Keratinocyte (primary cell): ENCODE data around the gene FTL. TPM values are rescaled to one million over a fixed set of nuclear protein-coding genes. Genes with fewer than 3 reads are reported as not detected.

Source experiments
- DNase-seq: peaks from one replicate; pipeline ENCODE4 v3.0.0-alpha.2; 2011; ENCODE audit warnings: low read depth, missing footprints, low spot score
- FAIRE-seq: peaks from 2 replicates; lab custom pipeline; 2011; peaks lifted over from hg19 to GRCh38; lab: Jason Lieb, UNC
- H2AFZ ChIP-seq: 2 replicates; pipeline ENCODE4 v1.6.0; 2012; ENCODE audit warnings: low read length, control low read depth, inconsistent platforms; ENCODE audit not compliant: control insufficient read depth
- H3K27ac ChIP-seq: 2 replicates; pipeline ENCODE4 v1.5.1; 2011; ENCODE audit warnings: low read length; ENCODE audit not compliant: control insufficient read depth, insufficient read depth
- H3K27me3 ChIP-seq: 3 replicates; pipeline ENCODE4 v1.6.0; 2011; ENCODE audit warnings: low read length; ENCODE audit not compliant: control insufficient read depth, insufficient read depth; ENCODE audit errors: extremely low read depth
- H3K36me3 ChIP-seq, 2 experiments: 2 replicates in 1 of 2; 3 replicates in 1 of 2; pipeline ENCODE4 v1.5.1; 2011; ENCODE audit warnings: low read length in 2 of 2, mild to moderate bottlenecking in 1 of 2; ENCODE audit not compliant: control insufficient read depth in 2 of 2, insufficient read depth in 2 of 2; ENCODE audit errors: extremely low read depth in 1 of 2
- H3K4me1 ChIP-seq: 3 replicates; pipeline ENCODE4 v1.5.1; 2011; ENCODE audit warnings: low read length; ENCODE audit not compliant: control insufficient read depth, insufficient read depth; ENCODE audit errors: extremely low read depth
- H3K4me2 ChIP-seq: 3 replicates; pipeline ENCODE4 v1.6.0; 2011; ENCODE audit warnings: low read depth, low read length; ENCODE audit not compliant: control insufficient read depth, insufficient read depth; ENCODE audit errors: extremely low read depth
- H3K4me3 ChIP-seq, 3 experiments: fragments of 200-600 bp in 1 of 3; sonication (generic) in 1 of 3; 2 replicates in 2 of 3; 3 replicates in 1 of 3; pipeline ENCODE4 v1.5.1; 2011 to 2016; ENCODE audit warnings: low read length in 3 of 3, mild to moderate bottlenecking in 3 of 3, control low read depth in 2 of 3, inconsistent platforms in 1 of 3, low read depth in 1 of 3, mixed read lengths in 1 of 3, mixed run types in 1 of 3, moderate library complexity in 1 of 3; ENCODE audit not compliant: control insufficient read depth in 2 of 3, insufficient read depth in 2 of 3; ENCODE audit errors: extremely low read depth in 1 of 3
- H3K79me2 ChIP-seq: 2 replicates; pipeline ENCODE4 v1.6.0; 2012; ENCODE audit warnings: low read length; ENCODE audit not compliant: control insufficient read depth, insufficient read depth
- H3K9ac ChIP-seq: 3 replicates; pipeline ENCODE4 v1.6.0; 2011; ENCODE audit warnings: low read length; ENCODE audit not compliant: control insufficient read depth, insufficient read depth; ENCODE audit errors: extremely low read depth
- H3K9me1 ChIP-seq: 3 replicates; pipeline ENCODE4 v1.6.0; 2011; ENCODE audit warnings: low read length; ENCODE audit not compliant: control insufficient read depth, insufficient read depth; ENCODE audit errors: extremely low read depth
- H3K9me3 ChIP-seq: 2 replicates; pipeline ENCODE4 v1.5.1; 2012; ENCODE audit warnings: low read depth, low read length; ENCODE audit not compliant: control insufficient read depth
- H4K20me1 ChIP-seq: 3 replicates; pipeline ENCODE4 v1.6.0; 2011; ENCODE audit warnings: low read length; ENCODE audit not compliant: control insufficient read depth, insufficient read depth; ENCODE audit errors: extremely low read depth
- EZH2 ChIP-seq: IDR thresholded peaks from one replicate; pipeline ENCODE4 v1.6.1; 2012; ENCODE audit warnings: inconsistent platforms, mild to moderate bottlenecking, low read length, moderate library complexity
- dilution Hi-C: fragments of 300-500 bp; cut with MboI; formaldehyde crosslinking; loops from one replicate; pipeline ENCODE4 v1.7.0; 2020; ENCODE audit warnings: low sequenced_read_pairs; ENCODE audit not compliant: extremely low pct_ligation_motif_present
- polyA plus RNA-seq, 5 experiments: library from polyadenylated mRNA; depleted of rRNA in 3 of 5; stranded (reverse) in 3 of 5; stranded (forward) in 1 of 5; unstranded in 1 of 5; fragments of >200 nt; gene quantifications; 1 replicate in 1 of 5; 2 replicates in 3 of 5; 3 replicates in 1 of 5; pipeline versions ENCODE4 v1.2.1 to v1.2.3, GENCODE V29; 2011 to 2012; ENCODE audit warnings: missing spikeins in 2 of 5, low read depth in 1 of 5, low replicate concordance in 1 of 5
- TF ChIP-seq, protein P1 (sequence below), 3 experiments: IDR thresholded peaks in 1 of 3; conservative IDR thresholded peaks in 1 of 3; optimal IDR thresholded peaks in 1 of 3; 2 replicates in 2 of 3; 3 replicates in 1 of 3; pipeline versions ENCODE3 to v1.5.1; 2011; ENCODE audit warnings: low read length in 3 of 3, mild to moderate bottlenecking in 3 of 3, moderate library complexity in 2 of 3, control low read depth in 1 of 3, inconsistent platforms in 1 of 3; ENCODE audit not compliant: insufficient read depth in 2 of 3; ENCODE audit errors: extremely low read depth in 1 of 3

Gene FTL
- polyA plus RNA-seq, 1 donor (not counting 4 experiments of a cell fraction or from before 2014, with no cell fraction given): 838 TPM

GRCh38 chr19:48965806-48966540 is 864 bp downstream of the FTL start:
- FAIRE-seq: peak; percentile 64
- H3K4me1 ChIP-seq: peaks cover 32% of the 10 kb centered on the region

GRCh38 chr19:48966541-48967345 is 1.6 kb downstream of the FTL start:
- Histone ChIP-seq H3K9me3 (no peaks in the 10 kb centered on the region), H3K9ac (peak overlapping the region; percentile 86), H3K27ac (peak overlapping the region; percentile 76), H3K4me3 (peak overlapping the region; percentile 48 to 91 (median 88)), H3K4me1 (peaks cover 32% of the 10 kb centered on the region), H4K20me1 (peaks cover 6% of the 10 kb centered on the region), H3K79me2 (peaks cover 7% of the 10 kb centered on the region), H2AFZ (no peak overlapping the region), H3K4me2 (peak overlapping the region; percentile 98), H3K9me1 (peaks cover 4% of the 10 kb centered on the region), H3K36me3 (peaks cover 18 to 24% of the 10 kb centered on the region in 2 experiments), H3K27me3 (no peaks in the 10 kb centered on the region)
- dilution Hi-C loops: no loop called here
- no peak for TF ChIP-seq EZH2
- TF ChIP-seq, protein P1, sequence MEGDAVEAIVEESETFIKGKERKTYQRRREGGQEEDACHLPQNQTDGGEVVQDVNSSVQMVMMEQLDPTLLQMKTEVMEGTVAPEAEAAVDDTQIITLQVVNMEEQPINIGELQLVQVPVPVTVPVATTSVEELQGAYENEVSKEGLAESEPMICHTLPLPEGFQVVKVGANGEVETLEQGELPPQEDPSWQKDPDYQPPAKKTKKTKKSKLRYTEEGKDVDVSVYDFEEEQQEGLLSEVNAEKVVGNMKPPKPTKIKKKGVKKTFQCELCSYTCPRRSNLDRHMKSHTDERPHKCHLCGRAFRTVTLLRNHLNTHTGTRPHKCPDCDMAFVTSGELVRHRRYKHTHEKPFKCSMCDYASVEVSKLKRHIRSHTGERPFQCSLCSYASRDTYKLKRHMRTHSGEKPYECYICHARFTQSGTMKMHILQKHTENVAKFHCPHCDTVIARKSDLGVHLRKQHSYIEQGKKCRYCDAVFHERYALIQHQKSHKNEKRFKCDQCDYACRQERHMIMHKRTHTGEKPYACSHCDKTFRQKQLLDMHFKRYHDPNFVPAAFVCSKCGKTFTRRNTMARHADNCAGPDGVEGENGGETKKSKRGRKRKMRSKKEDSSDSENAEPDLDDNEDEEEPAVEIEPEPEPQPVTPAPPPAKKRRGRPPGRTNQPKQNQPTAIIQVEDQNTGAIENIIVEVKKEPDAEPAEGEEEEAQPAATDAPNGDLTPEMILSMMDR (optimal IDR thresholded peaks at IDR 0.05 in 1 of 3, IDR thresholded peaks at IDR 0.05 in 1 of 3, conservative IDR thresholded peaks at IDR 0.05 in 1 of 3; ENCODE audit: extremely low read depth in 1 of 3, insufficient read depth in 2 of 3, low read length in 3 of 3): no peak
- DNase-seq (no peak), FAIRE-seq (no peak)

More at GRCh38 chr19:48965806-48966540, 864 bp downstream of the FTL start:
- Histone ChIP-seq H3K4me3 (peak overlapping the region; percentile 48 to 91 (median 88)), H3K36me3 (peaks cover 18 to 24% of the 10 kb centered on the region in 2 experiments), H3K9me1 (peaks cover 4% of the 10 kb centered on the region), H4K20me1 (peaks cover 6% of the 10 kb centered on the region), H3K79me2 (peaks cover 7% of the 10 kb centered on the region), H3K27me3 (no peaks in the 10 kb centered on the region), H2AFZ (peak overlapping the region; percentile 15), H3K9me3 (no peaks in the 10 kb centered on the region), H3K27ac (peak overlapping the region; percentile 76), H3K9ac (peak overlapping the region; percentile 86), H3K4me2 (peak overlapping the region; percentile 98)
- TF ChIP-seq, protein P1 (optimal IDR thresholded peaks at IDR 0.05 in 1 of 3, IDR thresholded peaks at IDR 0.05 in 1 of 3, conservative IDR thresholded peaks at IDR 0.05 in 1 of 3; ENCODE audit: extremely low read depth in 1 of 3, insufficient read depth in 2 of 3, low read length in 3 of 3): no peak
- no peak for TF ChIP-seq EZH2
- DNase-seq: no peak
- dilution Hi-C loops: no loop called here
